GM12878 (cell line): ENCODE data around the gene FBXL17.

Experiments used
- CTCF ChIP-seq, 3 experiments: IDR thresholded peaks in 2 of 3; conservative IDR thresholded peaks in 1 of 3; 2 replicates each; pipeline ENCODE4 v1.5.1; 2011; ENCODE audit warnings: low read depth in 3 of 3, low read length in 3 of 3, mild to moderate bottlenecking in 3 of 3, control low read depth in 2 of 3, moderate library complexity in 2 of 3, inconsistent platforms in 1 of 3, mixed read lengths in 1 of 3; ENCODE audit not compliant: control insufficient read depth in 2 of 3, insufficient read depth in 1 of 3; ENCODE audit errors: extremely low read depth in 1 of 3
- EP300 ChIP-seq, 2 experiments: fragments of 150-350 bp in 1 of 2; IDR thresholded peaks; 2 replicates each; pipeline ENCODE4 v1.6.1; 2011 to 2012; ENCODE audit warnings: low read depth in 2 of 2, low read length in 2 of 2, borderline replicate concordance in 1 of 2, improper control_type of control experiment in 1 of 2, inconsistent platforms in 1 of 2; ENCODE audit not compliant: control insufficient read depth in 1 of 2
- NR2C2 ChIP-seq: IDR thresholded peaks from 2 replicates; pipeline ENCODE4 v1.6.1; 2011; ENCODE audit warnings: borderline replicate concordance, low read depth; ENCODE audit not compliant: control insufficient read depth, insufficient read length
- SREBF1 ChIP-seq: IDR thresholded peaks from 2 replicates; pipeline ENCODE4 v1.6.1; 2012; ENCODE audit warnings: mild to moderate bottlenecking, low read length

- TF ChIP-seq NR2C2 (no peak), CTCF (IDR thresholded peaks at IDR 0.05 in 2 of 3, conservative IDR thresholded peaks at IDR 0.05 in 1 of 3; ENCODE audit: control insufficient read depth in 2 of 3, extremely low read depth in 1 of 3, insufficient read depth in 1 of 3, low read depth in 3 of 3, low read length in 3 of 3) (no peak), EP300 (IDR thresholded peaks at IDR 0.05; ENCODE audit: borderline replicate concordance in 1 of 2, control insufficient read depth in 1 of 2, low read depth in 2 of 2, low read length in 2 of 2) (no peak), SREBF1 (no peak)
Observed at GRCh38 chr5:108101130-108101529, 280.8 kb downstream of the FBXL17 start.
